GM19467 (cell line): Measurements from ENCODE around the gene SBNO2.
"Not testable (repeated sequence)": the region's sequence is repeated elsewhere in the genome, so short reads cannot be mapped to it uniquely, and the experiment has no call there.

Source experiments
- ATAC-seq: cut with Tn5 transposase; IDR thresholded peaks from one replicate; pipeline ENCODE4 v1.9.1; 2021; ENCODE audit warnings: mild to moderate bottlenecking, moderate library complexity; ENCODE audit not compliant: unreplicated experiment

SBNO2 gene

GRCh38 chr19:1206864-1207450 is 32.9 kb upstream of the SBNO2 start:
- no peak for ATAC-seq

- peak; percentile 8 for ATAC-seq
Measured at GRCh38 chr19:1206150-1206863, 32.2 kb upstream of the SBNO2 start.

GRCh38 chr19:1205114-1206099 is 31.3 kb upstream of the SBNO2 start, which contains the start of gene STK11:
STK11 (plus strand) TSS chr19:1205778; CDS start chr19:1206914, 1,136 bp downstream.
- ATAC-seq: peak; percentile 80

GRCh38 chr19:1200614-1201013 is 26.5 kb upstream of the SBNO2 start:
- ATAC-seq: not testable (repeated sequence)

GRCh38 chr19:1199531-1199930 is 25.5 kb upstream of the SBNO2 start:
- no peak for ATAC-seq

GRCh38 chr19:1189419-1189818 is 15.4 kb upstream of the SBNO2 start:
- ATAC-seq: no peak

GRCh38 chr19:1183543-1184172 is 9.6 kb upstream of the SBNO2 start:
- ATAC-seq: no peak

- ATAC-seq: no peak
Measured at GRCh38 chr19:1182727-1183126, 8.7 kb upstream of the SBNO2 start.

GRCh38 chr19:1182068-1182467 is 8.0 kb upstream of the SBNO2 start:
- no peak for ATAC-seq

- no peak for ATAC-seq
Measured at GRCh38 chr19:1181606-1182005, 7.5 kb upstream of the SBNO2 start.

- ATAC-seq: no peak
Measured at GRCh38 chr19:1177322-1178114, 3.5 kb upstream of the SBNO2 start.

GRCh38 chr19:1173159-1173844 is 766 bp downstream of the SBNO2 start:
- no peak for ATAC-seq

- no peak for ATAC-seq
Measured at GRCh38 chr19:1172353-1173158, 1.5 kb downstream of the SBNO2 start.

- ATAC-seq: no peak
Measured at GRCh38 chr19:1171755-1172352, 2.2 kb downstream of the SBNO2 start.

GRCh38 chr19:1170938-1171754 is 2.9 kb downstream of the SBNO2 start:
- ATAC-seq: no peak

- ATAC-seq: no peak
Measured at GRCh38 chr19:1169921-1170885, 3.9 kb downstream of the SBNO2 start.
